BE2C (cell line): ENCODE results near the gene NVL.

ENCODE experiments used
- DNase-seq: peaks from one replicate; pipeline ENCODE4 v3.0.0-alpha.2; 2020
- H3K27me3 ChIP-seq: fragments of 250-450 bp; sonication (Bioruptor Pico); 2 replicates; pipeline ENCODE4 v1.5.1; 2020; ENCODE audit warnings: mild to moderate bottlenecking
- H3K36me3 ChIP-seq: fragments of 250-450 bp; sonication (Bioruptor Pico); 2 replicates; pipeline ENCODE4 v1.5.1; 2020; ENCODE audit warnings: mild to moderate bottlenecking
- H3K4me1 ChIP-seq: fragments of 250-450 bp; sonication (Bioruptor Pico); 2 replicates; pipeline ENCODE4 v1.5.1; 2020
- H3K4me3 ChIP-seq: 2 replicates; pipeline ENCODE4 v1.5.1; 2011; ENCODE audit warnings: low read depth, low read length
- H3K9me3 ChIP-seq: fragments of 250-450 bp; sonication (Bioruptor Pico); 2 replicates; pipeline ENCODE4 v1.5.1; 2020
- CTCF ChIP-seq: IDR thresholded peaks from 2 replicates; pipeline ENCODE4 v1.5.1; 2012; ENCODE audit warnings: mild to moderate bottlenecking, low read depth, low read length

NVL gene

GRCh38 chr1:224338150-224338838 lies 8.3 kb upstream of the NVL start:
- peaks cover 5% of the 10 kb centered on the region for H3K27me3 ChIP-seq
- H3K9me3 ChIP-seq: no peaks in the 10 kb centered on the region
- DNase-seq: no peak
- no peaks in the 10 kb centered on the region for H3K36me3 ChIP-seq
- no peak for TF ChIP-seq CTCF
- H3K4me1 ChIP-seq: no peaks in the 10 kb centered on the region
- H3K4me3 ChIP-seq: no peak overlapping the region

GRCh38 chr1:224333939-224334786 lies 4.2 kb upstream of the NVL start:
- no peak for DNase-seq
- no peaks in the 10 kb centered on the region for H3K36me3 ChIP-seq
- TF ChIP-seq CTCF: no peak
- no peaks in the 10 kb centered on the region for H3K9me3 ChIP-seq
- no peak overlapping the region for H3K4me3 ChIP-seq
- no peaks in the 10 kb centered on the region for H3K27me3 ChIP-seq
- H3K4me1 ChIP-seq: no peaks in the 10 kb centered on the region

GRCh38 chr1:224333309-224333926 lies 3.4 kb upstream of the NVL start:
- Histone ChIP-seq H3K4me3 (no peak overlapping the region), H3K27me3 (no peaks in the 10 kb centered on the region)
- DNase-seq: peak; percentile 30

GRCh38 chr1:224331824-224332223 lies 1.9 kb upstream of the NVL start:
- Histone ChIP-seq H3K9me3 (no peaks in the 10 kb centered on the region), H3K4me3 (no peak overlapping the region), H3K4me1 (no peaks in the 10 kb centered on the region), H3K36me3 (0 out of 2 replicates have a peak, but pooled peaks cover 2% of the 10 kb centered on the region), H3K27me3 (no peaks in the 10 kb centered on the region)
- TF ChIP-seq CTCF: no peak
- DNase-seq: no peak

More at GRCh38 chr1:224333309-224333926, 3.4 kb upstream of the NVL start:
- peak; percentile 72 for TF ChIP-seq CTCF
- Histone ChIP-seq H3K36me3 (no peaks in the 10 kb centered on the region), H3K4me1 (no peaks in the 10 kb centered on the region), H3K9me3 (no peaks in the 10 kb centered on the region)

GRCh38 chr1:224331326-224331725 lies 1.4 kb upstream of the NVL start:
- no peak for TF ChIP-seq CTCF
- H3K27me3 ChIP-seq: no peaks in the 10 kb centered on the region
- H3K4me1 ChIP-seq: no peaks in the 10 kb centered on the region
- no peak overlapping the region for H3K4me3 ChIP-seq
- H3K9me3 ChIP-seq: no peaks in the 10 kb centered on the region
- H3K36me3 ChIP-seq: 0 out of 2 replicates have a peak, but pooled peaks cover 2% of the 10 kb centered on the region
- DNase-seq: no peak

GRCh38 chr1:224329484-224329841 lies 509 bp downstream of the NVL start:
- no peak for TF ChIP-seq CTCF
- no peak for DNase-seq

More at GRCh38 chr1:224329484-224329841, 509 bp downstream of the NVL start:
- Histone ChIP-seq H3K4me1 (no peaks in the 10 kb centered on the region), H3K4me3 (peak overlapping the region; percentile 98), H3K27me3 (no peaks in the 10 kb centered on the region), H3K36me3 (peaks cover 12% of the 10 kb centered on the region), H3K9me3 (no peaks in the 10 kb centered on the region)
